IPS-20b (cell line): ENCODE data around the gene SLC9A3.

Experiments
- H3K27ac ChIP-seq: one replicate; pipeline ENCODE4 v1.5.1; 2013; ENCODE audit warnings: low read length
- H3K27me3 ChIP-seq: 2 replicates; pipeline ENCODE4 v1.6.1; 2013; ENCODE audit warnings: mild to moderate bottlenecking, low read length, inconsistent platforms; ENCODE audit not compliant: insufficient read depth
- H3K36me3 ChIP-seq: 2 replicates; pipeline ENCODE4 v1.6.1; 2013; ENCODE audit warnings: low read depth, mild to moderate bottlenecking, inconsistent platforms, low read length, moderate library complexity; ENCODE audit not compliant: insufficient read depth
- H3K4me1 ChIP-seq: 2 replicates; pipeline ENCODE4 v1.6.1; 2013; ENCODE audit warnings: mild to moderate bottlenecking, control low read depth, inconsistent platforms, low read length, moderate library complexity; ENCODE audit not compliant: insufficient read depth
- H3K4me3 ChIP-seq: 2 replicates; pipeline ENCODE4 v1.5.1; 2013; ENCODE audit warnings: mild to moderate bottlenecking, low read length, inconsistent platforms
- H3K9ac ChIP-seq: 2 replicates; pipeline ENCODE4 v1.6.1; 2013; ENCODE audit warnings: low read depth, mild to moderate bottlenecking, inconsistent platforms, low read length, moderate library complexity
- H3K9me3 ChIP-seq: 2 replicates; pipeline ENCODE4 v1.6.1; 2013; ENCODE audit warnings: mild to moderate bottlenecking, low read depth, low read length, inconsistent platforms; ENCODE audit not compliant: insufficient read depth

Gene SLC9A3

GRCh38 chr5:527646-528628, 3.7 kb upstream of the SLC9A3 start:
- Histone ChIP-seq H3K9me3 (no peaks in the 10 kb centered on the region), H3K27ac (no peak overlapping the region), H3K9ac (no peak overlapping the region), H3K27me3 (peaks cover 90% of the 10 kb centered on the region), H3K36me3 (no peaks in the 10 kb centered on the region), H3K4me1 (no peaks in the 10 kb centered on the region), H3K4me3 (no peak overlapping the region)

DNA sequence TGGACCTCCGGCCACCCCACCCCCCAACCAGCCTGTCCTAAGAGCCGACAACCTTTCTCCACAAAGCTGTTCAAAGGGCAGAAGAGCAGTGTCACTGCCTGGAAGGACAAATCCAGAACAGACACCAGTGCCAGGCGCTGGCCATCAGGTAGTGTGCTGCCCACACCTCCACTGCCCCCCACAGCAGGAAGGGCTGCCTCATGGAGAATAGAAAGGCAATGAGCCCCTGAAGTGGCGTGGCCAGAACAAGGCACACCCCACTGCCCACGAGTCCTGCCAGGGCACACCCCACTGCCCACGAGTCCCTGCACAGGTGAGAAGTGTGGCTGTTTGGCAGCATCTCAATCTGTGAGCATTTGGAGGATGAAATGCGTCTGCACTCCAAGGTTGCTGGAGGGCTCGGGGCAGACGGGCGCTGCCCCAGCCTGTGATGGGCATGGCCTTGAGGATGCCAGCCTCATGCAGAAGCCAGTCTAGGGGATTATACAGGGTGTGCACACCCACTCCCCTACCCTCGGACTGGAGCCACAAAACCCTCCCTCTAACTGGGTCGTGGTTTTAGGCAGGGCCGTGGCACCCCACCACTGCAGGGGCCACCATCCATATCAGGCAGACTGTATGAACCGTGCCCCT, 2.3 kb upstream of the SLC9A3 start:
- Histone ChIP-seq H3K4me3 (no peak overlapping the region), H3K27me3 (peaks cover 98% of the 10 kb centered on the region), H3K9me3 (no peaks in the 10 kb centered on the region), H3K9ac (no peak overlapping the region), H3K27ac (no peak overlapping the region), H3K4me1 (no peaks in the 10 kb centered on the region; the same call in 1 of the 2 replicates), H3K36me3 (no peaks in the 10 kb centered on the region)

DNA sequence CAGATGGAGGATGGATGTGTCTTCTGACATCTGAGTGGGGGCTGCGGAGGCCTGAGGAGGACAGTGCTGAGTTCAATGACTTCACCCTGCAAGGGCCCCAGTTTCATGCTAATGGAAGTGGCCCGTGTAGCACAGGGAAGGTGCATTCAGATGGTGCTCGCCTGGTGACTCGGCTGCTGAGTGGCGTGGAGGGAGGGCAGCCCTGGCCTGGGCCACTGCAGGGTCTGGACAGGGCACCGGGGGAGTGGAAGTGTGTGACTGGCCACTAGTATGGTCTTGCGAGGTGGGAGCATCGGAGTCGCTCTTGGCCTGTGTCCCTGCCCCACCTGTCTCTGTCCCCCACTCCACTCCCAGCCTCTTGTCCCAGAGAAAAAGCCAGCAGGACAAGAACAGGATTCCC, 1.7 kb upstream of the SLC9A3 start:
- H3K9me3 ChIP-seq = no peaks in the 10 kb centered on the region
- no peak overlapping the region for H3K4me3 ChIP-seq
- peaks cover 97% of the 10 kb centered on the region for H3K27me3 ChIP-seq
- H3K4me1 ChIP-seq = no peaks in the 10 kb centered on the region; the same call in 1 of the 2 replicates
- no peak overlapping the region for H3K9ac ChIP-seq
- H3K27ac ChIP-seq = no peak overlapping the region
- no peaks in the 10 kb centered on the region for H3K36me3 ChIP-seq

DNA sequence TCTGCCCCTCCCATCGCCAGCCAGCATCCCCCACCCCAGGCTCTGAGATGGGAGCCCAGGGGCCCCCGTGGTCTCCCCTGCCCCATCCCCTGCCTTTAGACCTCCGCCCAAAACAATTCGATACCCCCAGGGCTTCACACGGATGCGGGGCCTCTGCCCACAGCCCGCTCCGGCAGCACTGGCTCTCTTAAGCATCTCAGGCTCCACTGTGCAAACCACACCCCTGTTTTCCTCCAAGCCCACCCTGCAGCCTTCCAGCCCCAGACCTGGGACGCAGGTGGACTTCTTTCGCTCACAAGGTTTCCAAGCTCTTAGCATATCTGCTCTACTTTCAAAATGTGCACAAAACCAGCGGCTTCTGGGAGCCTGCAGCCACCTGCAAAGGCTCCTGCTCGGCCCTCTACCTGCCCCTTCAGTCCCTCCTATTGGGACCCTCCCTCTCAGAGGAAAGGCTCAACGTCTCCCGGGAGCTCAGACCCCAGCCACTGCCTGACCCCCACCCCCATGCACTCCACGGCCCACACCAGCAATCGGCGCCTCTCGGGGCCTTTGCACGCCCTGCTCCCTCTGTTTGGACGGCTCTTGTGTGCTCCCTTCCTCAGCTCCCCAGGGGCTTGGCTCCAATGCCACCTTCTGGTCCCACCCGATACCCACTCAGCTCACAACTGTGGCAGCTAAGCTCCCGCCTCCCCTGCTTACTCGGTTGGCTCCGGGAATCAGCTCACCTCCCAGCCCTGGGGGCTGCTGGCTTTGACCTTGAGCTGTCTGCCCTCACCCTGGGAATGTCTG, 918 bp upstream of the SLC9A3 start:
- Histone ChIP-seq H3K9me3 (no peaks in the 10 kb centered on the region), H3K27me3 (peaks cover 89% of the 10 kb centered on the region), H3K4me3 (no peak overlapping the region), H3K27ac (no peak overlapping the region), H3K36me3 (no peaks in the 10 kb centered on the region), H3K4me1 (no peaks in the 10 kb centered on the region; the same call in 1 of the 2 replicates), H3K9ac (no peak overlapping the region)

GRCh38 chr5:523441-524222, 617 bp downstream of the SLC9A3 start:
- Histone ChIP-seq H3K27ac (no peak overlapping the region), H3K4me3 (peak overlapping the region; percentile 53; the same call in 1 of the 2 replicates), H3K9ac (no peak overlapping the region), H3K4me1 (no peaks in the 10 kb centered on the region; the same call in 1 of the 2 replicates), H3K27me3 (peaks cover 74% of the 10 kb centered on the region), H3K36me3 (no peaks in the 10 kb centered on the region), H3K9me3 (no peaks in the 10 kb centered on the region)

DNA sequence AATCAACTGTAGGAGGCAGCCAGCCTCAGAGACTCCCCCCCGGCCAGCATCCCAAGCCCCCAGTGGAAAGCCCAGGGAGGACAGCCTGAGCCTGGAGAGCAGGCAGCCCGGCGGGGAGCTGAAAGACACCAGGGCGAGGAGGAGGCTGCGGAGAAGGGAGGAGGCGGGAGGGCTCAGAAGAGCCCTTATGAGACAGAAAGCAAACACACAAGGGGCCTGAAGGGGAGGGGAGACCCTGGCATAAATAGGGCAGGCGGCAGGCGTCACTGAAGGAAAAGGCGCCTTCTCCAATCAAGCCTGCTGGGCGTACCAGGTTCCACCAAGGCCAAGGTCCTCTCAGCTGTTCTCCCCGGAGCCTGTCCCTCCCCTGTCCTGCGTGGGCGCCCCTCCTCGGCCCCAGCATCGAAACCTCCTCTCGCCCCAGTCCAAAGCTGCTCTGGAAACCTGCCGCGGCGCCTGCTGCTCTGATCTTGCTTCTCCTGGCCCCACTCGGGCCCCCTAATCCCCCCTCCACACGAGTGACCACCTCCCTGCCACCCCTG, 1.3 kb downstream of the SLC9A3 start:
- no peak overlapping the region for H3K9ac ChIP-seq
- H3K27me3 ChIP-seq = peaks cover 71% of the 10 kb centered on the region
- no peak overlapping the region for H3K27ac ChIP-seq
- no peaks in the 10 kb centered on the region for H3K9me3 ChIP-seq
- no peaks in the 10 kb centered on the region for H3K36me3 ChIP-seq
- no peaks in the 10 kb centered on the region; the same call in 1 of the 2 replicates for H3K4me1 ChIP-seq
- H3K4me3 ChIP-seq = peak overlapping the region; percentile 53; the same call in 1 of the 2 replicates

DNA sequence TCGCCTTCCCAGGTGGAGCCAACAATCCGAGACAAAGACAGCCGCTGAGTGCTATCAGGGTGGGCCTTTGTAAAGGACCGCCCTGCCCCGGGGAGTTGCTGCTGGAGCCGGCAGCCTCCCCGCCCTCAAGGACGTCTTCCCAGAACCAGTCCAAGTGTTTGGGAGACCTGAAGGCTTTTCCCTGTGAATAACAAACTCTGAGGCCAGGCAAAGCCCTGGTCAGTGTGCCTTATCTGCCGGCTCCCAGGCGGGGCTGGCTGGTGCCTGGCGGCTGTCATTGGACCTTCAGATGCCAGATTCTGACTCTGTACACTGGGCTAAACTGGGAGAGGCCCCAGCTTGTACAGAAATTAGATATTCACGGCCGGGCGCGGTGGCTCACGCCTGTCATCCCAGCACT, 2.1 kb downstream of the SLC9A3 start:
- Histone ChIP-seq H3K27ac (no peak overlapping the region), H3K36me3 (no peaks in the 10 kb centered on the region), H3K9ac (no peak overlapping the region), H3K9me3 (no peaks in the 10 kb centered on the region), H3K4me3 (no peak overlapping the region), H3K4me1 (no peaks in the 10 kb centered on the region; the same call in 1 of the 2 replicates), H3K27me3 (peaks cover 71% of the 10 kb centered on the region)

DNA sequence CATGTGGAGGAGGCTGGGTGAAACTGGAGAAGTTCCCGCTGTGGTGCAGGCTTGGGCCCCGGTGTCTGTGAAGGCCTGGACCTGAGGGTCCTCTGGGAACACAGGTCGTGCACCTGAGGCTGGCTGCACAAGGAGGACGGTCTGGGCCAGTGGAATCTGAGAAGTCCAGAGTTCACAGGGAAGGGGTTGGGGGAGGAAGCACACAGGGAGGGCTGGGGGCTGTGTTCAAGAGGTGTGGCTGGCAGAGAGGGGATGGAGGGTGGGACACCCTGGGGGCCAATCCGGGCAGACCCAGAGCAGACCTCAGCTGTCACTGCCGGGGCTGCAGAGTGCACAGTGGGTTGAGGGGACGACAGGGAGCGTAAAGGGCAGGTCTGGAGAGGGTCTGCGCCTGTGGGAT, 2.6 kb downstream of the SLC9A3 start:
- Histone ChIP-seq H3K4me3 (no peak overlapping the region), H3K9me3 (no peaks in the 10 kb centered on the region), H3K36me3 (no peaks in the 10 kb centered on the region), H3K9ac (no peak overlapping the region), H3K4me1 (no peaks in the 10 kb centered on the region; the same call in 1 of the 2 replicates), H3K27ac (no peak overlapping the region), H3K27me3 (peaks cover 70% of the 10 kb centered on the region)

DNA sequence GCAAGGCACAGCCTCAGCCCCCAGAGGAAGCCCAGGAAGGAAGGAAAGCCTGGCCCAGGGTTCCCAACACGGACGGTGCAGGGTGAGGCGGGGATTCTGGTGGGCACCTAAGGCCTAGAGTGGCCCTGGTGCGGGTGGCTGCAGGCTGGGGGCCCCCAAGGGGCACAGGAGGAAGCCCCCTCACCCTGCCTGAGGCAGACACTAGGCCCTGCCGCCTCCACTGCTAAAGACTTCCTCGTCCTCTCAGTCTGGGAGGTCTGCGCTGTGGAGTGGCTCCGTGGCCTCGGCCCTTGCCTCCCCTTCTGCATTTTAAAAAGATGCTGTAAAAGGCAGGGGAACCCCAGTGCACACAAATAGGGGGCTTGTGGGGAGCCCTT, 3.4 kb downstream of the SLC9A3 start:
- Histone ChIP-seq H3K27me3 (peaks cover 68% of the 10 kb centered on the region), H3K36me3 (no peaks in the 10 kb centered on the region), H3K9me3 (no peaks in the 10 kb centered on the region), H3K4me3 (no peak overlapping the region), H3K27ac (no peak overlapping the region), H3K4me1 (no peaks in the 10 kb centered on the region; the same call in 1 of the 2 replicates), H3K9ac (no peak overlapping the region)

DNA sequence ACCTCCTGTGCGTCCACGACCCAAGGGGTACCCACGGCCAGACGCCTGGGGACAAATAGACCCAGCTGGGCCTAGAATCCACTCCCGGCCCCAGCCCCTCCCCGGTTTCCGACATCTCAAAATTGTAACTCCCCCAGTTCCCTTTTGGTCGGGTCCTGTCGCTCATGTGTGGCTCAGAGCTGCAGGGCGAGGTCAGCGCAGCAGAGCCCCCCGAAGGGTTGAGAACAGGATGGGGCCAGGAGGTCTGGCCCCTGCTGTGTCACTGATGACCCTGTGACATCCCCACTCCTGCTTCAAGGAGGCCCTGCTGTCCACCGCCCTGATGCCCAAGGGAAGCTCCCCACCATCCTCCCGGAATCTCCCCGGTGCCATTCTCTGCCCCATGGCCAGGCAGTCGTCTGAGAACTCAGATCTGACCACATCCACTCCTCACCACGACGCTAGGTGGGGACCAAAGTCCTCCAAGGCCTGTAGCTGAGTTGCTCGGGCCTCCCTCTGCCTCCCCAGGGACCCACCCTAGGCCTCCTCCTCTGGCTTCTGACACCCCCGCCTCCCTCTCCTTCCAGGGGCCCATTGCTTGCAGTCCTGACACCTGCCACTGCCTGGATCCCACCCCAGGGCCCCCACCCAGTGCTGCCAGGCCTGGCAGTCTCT, 3.9 kb downstream of the SLC9A3 start:
- H3K27ac ChIP-seq = no peak overlapping the region
- H3K36me3 ChIP-seq = no peaks in the 10 kb centered on the region
- H3K9me3 ChIP-seq = no peaks in the 10 kb centered on the region
- no peak overlapping the region for H3K9ac ChIP-seq
- peaks cover 63% of the 10 kb centered on the region for H3K27me3 ChIP-seq
- no peaks in the 10 kb centered on the region; the same call in 1 of the 2 replicates for H3K4me1 ChIP-seq
- H3K4me3 ChIP-seq = no peak overlapping the region
